Gastrocnemius medialis (tissue), 4 donors: ENCODE measurements around the gene TNIP2.

ENCODE experiments used
- CTCF ChIP-seq, 5 experiments: fragments of 450-650 bp in 3 of 5; fragments of 200-600 bp in 2 of 5; sonication (generic) in 2 of 5; IDR thresholded peaks in 4 of 5; conservative IDR thresholded peaks in 1 of 5; 1 replicate in 4 of 5; 2 replicates in 1 of 5; pipeline ENCODE4 v1.5.1; 2016 to 2019; ENCODE audit warnings: antibody characterized with exemption in 5 of 5, mild to moderate bottlenecking in 3 of 5, moderate library complexity in 3 of 5
- POLR2A ChIP-seq, 2 donors: fragments of 450-650 bp; IDR thresholded peaks; one replicate each; pipeline ENCODE4 v1.6.1; 2017; ENCODE audit warnings: antibody characterized with exemption in 2 of 2, mild to moderate bottlenecking in 2 of 2, moderate library complexity in 2 of 2

- no peak for TF ChIP-seq CTCF (IDR thresholded peaks at IDR 0.05 in 4 of 5, conservative IDR thresholded peaks at IDR 0.05 in 1 of 5)
- TF ChIP-seq POLR2A (IDR thresholded peaks at IDR 0.05) = no peak
Observed at GRCh38 chr4:2702770-2703169, 53.4 kb downstream of the TNIP2 start.
